ENCODE results near the gene DTNBP1.

DTNBP1 gene

GRCh38 chr6:15515660-15516375 lies 147.0 kb downstream of the DTNBP1 start:
- no peak for FAIRE-seq

GRCh38 chr6:15515226-15515625 lies 147.6 kb downstream of the DTNBP1 start:
- no peak for FAIRE-seq

More at GRCh38 chr6:15515660-15516375, 147.0 kb downstream of the DTNBP1 start:
- no peak for DNase-seq (ENCODE audit: low spot score)

GRCh38 chr6:15513801-15514711 lies 148.8 kb downstream of the DTNBP1 start:
- DNase-seq (ENCODE audit: low spot score) (no peak), FAIRE-seq (no peak)

More at GRCh38 chr6:15515226-15515625, 147.6 kb downstream of the DTNBP1 start:
- DNase-seq (ENCODE audit: low spot score), result no peak

- no peak for DNase-seq (ENCODE audit: low spot score)
- no peak for FAIRE-seq
These were observed 149.6 kb downstream of the DTNBP1 start for GRCh38 chr6:15513131-15513771.

GRCh38 chr6:15512721-15513120 lies 150.1 kb downstream of the DTNBP1 start:
- no peak for FAIRE-seq
- no peak for DNase-seq (ENCODE audit: low spot score)

GRCh38 chr6:15512126-15512525 lies 150.7 kb downstream of the DTNBP1 start:
- DNase-seq (ENCODE audit: low spot score), result peak; percentile 27
- FAIRE-seq, result no peak

- DNase-seq (ENCODE audit: low spot score) (no peak), FAIRE-seq (no peak)
These were observed 151.3 kb downstream of the DTNBP1 start for GRCh38 chr6:15511248-15512125.

GRCh38 chr6:15510536-15511247 lies 152.1 kb downstream of the DTNBP1 start:
- DNase-seq (ENCODE audit: low spot score) (no peak), FAIRE-seq (no peak)

- DNase-seq (ENCODE audit: low spot score), result no peak
- no peak for FAIRE-seq
These were observed 152.7 kb downstream of the DTNBP1 start for GRCh38 chr6:15510121-15510520.

- no peak for DNase-seq (ENCODE audit: low spot score)
- no peak for FAIRE-seq
These were observed 153.4 kb downstream of the DTNBP1 start for GRCh38 chr6:15509335-15509933.

GRCh38 chr6:15508931-15509330 lies 153.9 kb downstream of the DTNBP1 start:
- DNase-seq (ENCODE audit: low spot score) (no peak), FAIRE-seq (no peak)

GRCh38 chr6:15508441-15508871 lies 154.4 kb downstream of the DTNBP1 start:
- no peak for DNase-seq (ENCODE audit: low spot score)
- FAIRE-seq, result no peak

- DNase-seq (ENCODE audit: low spot score) (no peak), FAIRE-seq (no peak)
These were observed 155.1 kb downstream of the DTNBP1 start for GRCh38 chr6:15507746-15508145.

- FAIRE-seq, result peak; percentile 42
- no peak for DNase-seq (ENCODE audit: low spot score)
These were observed 155.6 kb downstream of the DTNBP1 start for GRCh38 chr6:15507221-15507620.

- FAIRE-seq, result no peak
- no peak for DNase-seq (ENCODE audit: low spot score)
These were observed 156.8 kb downstream of the DTNBP1 start for GRCh38 chr6:15506066-15506465.

GRCh38 chr6:15505463-15505918 lies 157.3 kb downstream of the DTNBP1 start:
- DNase-seq (ENCODE audit: low spot score), result no peak
- no peak for FAIRE-seq

GRCh38 chr6:15504581-15505350 lies 158.1 kb downstream of the DTNBP1 start:
- DNase-seq (ENCODE audit: low spot score) (peak; percentile 79), FAIRE-seq (no peak)

- no peak for DNase-seq (ENCODE audit: low spot score)
These were observed 158.8 kb downstream of the DTNBP1 start for GRCh38 chr6:15504040-15504495.

GRCh38 chr6:15503346-15503680 lies 159.5 kb downstream of the DTNBP1 start:
- DNase-seq (ENCODE audit: low spot score), result no peak
- FAIRE-seq, result no peak

More at GRCh38 chr6:15504040-15504495, 158.8 kb downstream of the DTNBP1 start:
- FAIRE-seq, result no peak

Measured in urothelium cell line (cell line).